GM08714 (cell line): Measurements from ENCODE around the gene FERMT1.

Source experiments
- H3K4me3 ChIP-seq: fragments of 200-500 bp; sonication (Bioruptor generic); 2 replicates; pipeline ENCODE4 v1.5.1; 2014; ENCODE audit warnings: mild to moderate bottlenecking, low read length, inconsistent platforms
- ZNF274 ChIP-seq: IDR thresholded peaks from 2 replicates; pipeline ENCODE4 v1.6.1; 2012; ENCODE audit warnings: mild to moderate bottlenecking, low read depth, low read length

The FERMT1 gene

GRCh38 chr20:6101346-6101745, 21.5 kb downstream of the FERMT1 start:
- H3K4me3 ChIP-seq, result no peak overlapping the region
- no peak for TF ChIP-seq ZNF274

- no peak overlapping the region for H3K4me3 ChIP-seq
- no peak for TF ChIP-seq ZNF274
Measured at GRCh38 chr20:6100246-6100645, 22.6 kb downstream of the FERMT1 start.

GRCh38 chr20:6099819-6100218, 23.0 kb downstream of the FERMT1 start:
- H3K4me3 ChIP-seq, result no peak overlapping the region
- no peak for TF ChIP-seq ZNF274

DNA sequence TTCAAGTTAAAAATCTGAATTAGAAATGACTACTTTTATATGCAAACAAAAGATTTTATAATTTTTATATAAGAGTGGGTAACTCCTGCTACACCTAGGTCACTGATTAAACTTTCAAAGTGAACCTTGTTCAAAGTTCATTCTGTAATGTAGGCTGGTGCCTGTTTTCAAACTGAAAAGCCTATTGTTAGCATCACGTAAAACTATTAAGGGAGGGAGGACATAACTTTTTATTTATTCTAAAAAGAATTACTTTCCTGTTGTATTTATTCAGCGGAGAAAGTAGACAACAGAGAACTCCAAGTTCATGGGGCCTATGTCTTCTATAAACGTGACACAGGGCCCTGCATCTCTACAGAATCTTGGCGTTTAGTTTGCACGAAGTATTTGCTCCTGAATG, 27.4 kb downstream of the FERMT1 start:
- TF ChIP-seq ZNF274, result no peak
- H3K4me3 ChIP-seq, result no peak overlapping the region

DNA sequence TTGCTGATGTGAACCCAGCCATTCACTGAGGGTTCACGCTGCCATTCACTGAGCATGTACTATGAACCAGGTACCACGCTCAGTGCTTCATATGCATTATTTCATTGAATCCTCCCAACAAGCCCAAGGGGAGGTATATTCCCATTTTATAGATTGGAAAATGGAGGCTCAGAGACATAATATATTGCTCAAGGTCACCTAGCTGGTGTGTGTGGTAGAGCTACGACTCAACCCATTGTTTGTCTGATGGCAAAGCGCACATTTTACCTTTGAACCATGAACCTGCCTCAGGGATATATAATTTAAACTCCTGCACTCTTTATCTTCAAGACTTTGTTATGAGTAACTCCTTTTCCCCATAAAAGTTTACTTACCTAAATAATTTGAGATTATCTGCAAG, 28.3 kb downstream of the FERMT1 start:
- H3K4me3 ChIP-seq, result no peak overlapping the region
- TF ChIP-seq ZNF274, result no peak

DNA sequence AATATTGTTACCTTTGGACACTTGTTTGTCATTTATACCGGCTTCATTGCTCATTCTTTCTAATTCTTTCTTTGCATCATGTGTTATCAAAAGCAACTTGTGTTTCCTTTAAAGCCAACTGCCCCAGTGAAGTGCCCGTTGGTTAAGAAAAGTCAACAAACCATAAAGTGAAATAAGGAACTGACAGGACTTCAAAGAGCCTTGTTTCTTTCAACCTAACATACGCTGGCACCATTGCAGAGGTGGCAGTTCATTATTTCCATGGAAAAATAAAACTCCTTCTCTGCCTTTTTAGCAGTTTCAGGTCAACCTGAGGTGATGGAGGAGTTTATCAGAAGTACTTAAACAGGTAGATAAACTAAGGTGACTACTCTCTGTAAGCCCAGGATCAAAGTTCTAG, 28.8 kb downstream of the FERMT1 start:
- no peak overlapping the region for H3K4me3 ChIP-seq
- TF ChIP-seq ZNF274, result no peak

DNA sequence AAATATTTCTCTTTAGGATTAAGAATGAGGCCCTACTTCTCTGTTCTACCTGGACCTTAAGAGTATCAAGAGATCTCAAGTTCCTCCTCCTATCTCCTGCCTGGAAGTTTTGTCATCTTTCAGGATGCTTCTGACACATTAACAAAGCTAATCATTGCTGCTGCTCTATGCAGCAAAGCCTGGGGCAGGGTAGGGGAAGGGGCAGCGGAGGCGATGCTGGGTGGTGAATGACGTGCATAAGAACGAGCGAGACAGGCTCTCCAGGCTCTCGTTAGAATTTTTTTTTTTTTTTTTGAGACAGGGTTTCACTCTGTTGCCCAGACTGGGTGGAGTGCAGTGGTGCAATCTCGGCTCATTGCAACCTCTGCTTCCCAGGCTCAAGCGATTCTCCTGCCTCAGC, 31.2 kb downstream of the FERMT1 start:
- no peak overlapping the region for H3K4me3 ChIP-seq
- no peak for TF ChIP-seq ZNF274

- TF ChIP-seq ZNF274, result no peak
- no peak overlapping the region for H3K4me3 ChIP-seq
Measured at GRCh38 chr20:6086868-6087267, 36.0 kb downstream of the FERMT1 start.

GRCh38 chr20:6083926-6084325, 38.9 kb downstream of the FERMT1 start:
- H3K4me3 ChIP-seq, result no peak overlapping the region
- no peak for TF ChIP-seq ZNF274

GRCh38 chr20:6081236-6081635, 41.6 kb downstream of the FERMT1 start:
- H3K4me3 ChIP-seq, result no peak overlapping the region
- no peak for TF ChIP-seq ZNF274

DNA sequence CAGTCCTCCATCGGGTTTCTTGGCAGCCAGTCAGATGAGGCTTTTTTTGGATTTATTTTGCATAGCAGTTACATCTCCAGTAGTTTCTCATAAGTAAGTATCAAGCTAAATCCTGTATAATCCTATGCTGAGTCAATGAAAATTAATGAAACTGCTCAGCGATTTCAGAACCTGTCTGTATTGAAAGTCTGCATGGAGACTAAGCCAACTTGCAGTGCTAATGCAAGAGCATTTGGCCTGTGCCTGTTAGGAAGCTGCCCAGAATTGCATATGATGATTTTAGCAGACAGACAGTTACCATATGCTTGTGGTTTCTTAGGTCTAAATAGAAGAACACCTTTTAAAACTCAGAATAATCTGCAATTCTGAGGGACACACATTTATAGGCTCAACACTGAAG, 43.8 kb downstream of the FERMT1 start:
- no peak overlapping the region for H3K4me3 ChIP-seq
- no peak for TF ChIP-seq ZNF274

DNA sequence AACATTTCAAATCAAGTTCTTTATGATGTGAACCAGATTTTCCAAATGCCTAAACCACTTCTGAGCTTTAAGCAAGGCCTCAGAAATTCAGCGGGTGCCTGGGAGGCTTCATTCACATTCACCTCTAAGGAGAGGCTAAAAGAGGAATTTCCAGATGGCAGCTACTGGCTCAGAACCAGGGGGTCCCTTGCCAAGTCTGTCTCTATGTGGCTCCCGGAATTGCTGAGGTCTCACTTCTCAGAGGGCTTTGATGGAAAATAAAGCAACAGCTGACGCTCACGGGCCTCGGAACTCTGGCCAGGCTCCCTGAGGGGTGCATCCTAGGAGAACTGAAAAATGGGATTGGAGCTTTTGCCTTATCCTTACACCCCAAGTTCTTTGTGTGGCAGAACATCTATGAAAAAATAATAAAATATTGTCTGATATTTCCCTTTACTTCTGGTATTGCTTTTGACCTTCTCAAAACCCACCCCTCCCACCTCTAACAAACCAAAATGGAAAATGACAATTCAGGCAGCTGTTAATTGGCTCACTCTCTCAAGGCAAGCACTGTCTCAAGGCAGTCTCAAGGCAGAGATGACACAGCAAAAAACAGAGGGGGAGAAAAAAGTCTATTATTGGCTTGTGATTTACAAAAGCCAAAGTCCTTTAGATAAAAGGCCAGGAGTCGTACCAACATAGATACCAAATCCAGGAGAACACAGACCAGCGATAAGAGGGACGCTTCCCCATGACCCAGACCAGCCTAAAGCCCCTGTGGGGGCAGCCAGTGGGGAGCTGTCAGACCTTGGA, 47.2 kb downstream of the FERMT1 start:
- H3K4me3 ChIP-seq, result no peak overlapping the region
- TF ChIP-seq ZNF274, result no peak

- no peak overlapping the region for H3K4me3 ChIP-seq
- TF ChIP-seq ZNF274, result no peak
Measured at GRCh38 chr20:6074784-6075183, 48.0 kb downstream of the FERMT1 start.

DNA sequence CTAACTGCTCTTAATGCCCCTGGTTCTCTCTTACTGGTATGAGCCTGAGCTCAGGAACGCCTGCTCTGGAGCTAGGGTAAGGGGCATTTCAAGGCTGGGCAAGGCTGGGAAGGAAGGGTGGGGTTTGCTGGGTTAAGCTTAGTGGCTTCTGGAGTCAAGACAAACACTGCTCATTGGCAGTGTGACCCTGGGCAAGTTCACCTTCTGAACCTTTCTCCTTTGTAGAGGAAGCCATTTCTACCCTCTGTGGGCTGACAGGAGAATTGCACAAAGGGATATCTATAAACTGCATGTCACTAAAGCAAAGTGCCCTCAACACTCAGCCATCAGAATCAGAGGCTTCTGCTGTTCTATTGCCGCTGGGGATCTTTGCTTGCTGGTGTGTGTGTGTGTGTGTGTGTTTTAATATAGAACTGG, 48.7 kb downstream of the FERMT1 start:
- H3K4me3 ChIP-seq, result no peak overlapping the region
- TF ChIP-seq ZNF274, result no peak

GRCh38 chr20:6070829-6071695, 51.8 kb downstream of the FERMT1 start:
- no peak overlapping the region for H3K4me3 ChIP-seq
- TF ChIP-seq ZNF274, result no peak
